K562 (cell line): ENCODE measurements around the gene VWA7. TPM values are rescaled to one million over a fixed set of nuclear protein-coding genes. Genes with fewer than 3 reads are reported as not detected.

Experiments used
- ARHGAP35 ChIP-seq: fragments of 450-650 bp; IDR thresholded peaks from 2 replicates; pipeline ENCODE4 v1.6.1; 2018; ENCODE audit not compliant: partially characterized antibody
- ARNT ChIP-seq, 2 experiments: fragments of 450-650 bp; IDR thresholded peaks; 2 replicates each; pipeline ENCODE4 v1.6.1; 2016; ENCODE audit warnings: mild to moderate bottlenecking in 1 of 2
- BCL6 ChIP-seq: fragments of 250-450 bp; sonication (Bioruptor Pico); IDR thresholded peaks from 2 replicates; pipeline ENCODE4 v1.4.0; 2020
- CREM ChIP-seq: IDR thresholded peaks from 2 replicates; pipeline ENCODE4 v1.6.1; 2014; ENCODE audit warnings: antibody characterized with exemption, low read depth
- NELFE ChIP-seq: IDR thresholded peaks from 2 replicates; pipeline ENCODE4 v1.6.1; 2011; ENCODE audit warnings: mild to moderate bottlenecking; ENCODE audit not compliant: insufficient read depth, insufficient read length
- PRDM10 ChIP-seq: fragments of 450-650 bp; IDR thresholded peaks from 2 replicates; pipeline ENCODE4 v1.6.1; 2018; ENCODE audit not compliant: partially characterized antibody
- PURB ChIP-seq: sonication (generic); formaldehyde crosslinking; IDR thresholded peaks from 2 replicates; pipeline ENCODE4 v1.9.0; 2021; ENCODE audit warnings: low read depth, mild to moderate bottlenecking, missing genetic modification reagents
- SIX5 ChIP-seq, 2 experiments: IDR thresholded peaks; 2 replicates each; pipeline ENCODE4 v1.6.1; 2011; ENCODE audit warnings: low read length in 2 of 2, borderline replicate concordance in 1 of 2, low read depth in 1 of 2, mild to moderate bottlenecking in 1 of 2, moderate library complexity in 1 of 2; ENCODE audit not compliant: insufficient read depth in 1 of 2
- THAP7 ChIP-seq: fragments of 250-450 bp; sonication (Bioruptor Pico); IDR thresholded peaks from 2 replicates; pipeline ENCODE4 v1.5.0; 2021
- ZKSCAN1 ChIP-seq: fragments of 150-350 bp; IDR thresholded peaks from 2 replicates; pipeline ENCODE4 v1.6.1; 2016; ENCODE audit warnings: low read depth, low read length
- ZNF134 ChIP-seq: fragments of 250-450 bp; sonication (Bioruptor Pico); conservative IDR thresholded peaks from 2 replicates; pipeline ENCODE4 v1.4.0; 2020
- ZNF644 ChIP-seq: fragments of 200-800 bp; sonication (Bioruptor generic); IDR thresholded peaks from 2 replicates; pipeline ENCODE4 v1.6.1; 2016; ENCODE audit warnings: low read depth, missing genetic modification characterization, missing compliant biosample characterization
- polyA plus RNA-seq, 8 experiments: library from polyadenylated mRNA; depleted of rRNA in 4 of 8; stranded (reverse) in 5 of 8; unstranded in 3 of 8; fragments of >200 nt; fragmentation: Nextera tagmentation in 2 of 8; fragmentation: Illumina TruSeq in 1 of 8; extraction: Ambion mirVana in 2 of 8; extraction: Trizol in 1 of 8; gene quantifications; 2 replicates each; pipeline versions ENCODE4 v1.2.1 to v1.2.3, GENCODE V29; 2011 to 2014; ENCODE audit warnings: inconsistent platforms in 1 of 8, missing spikeins in 1 of 8
- total RNA-seq, 7 experiments: library from RNA; depleted of rRNA in 6 of 7; stranded (reverse); fragments of >200 nt in 6 of 7; fragmentation: Illumina TruSeq in 2 of 7; extraction: Trizol in 2 of 7; gene quantifications; 2 replicates each; pipeline versions ENCODE4 v1.2.1 to v1.2.3, GENCODE V29; 2011 to 2021; ENCODE audit warnings: low replicate concordance in 1 of 7
- TF ChIP-seq, protein P1 (sequence below), 2 experiments: fragments of 450-650 bp in 1 of 2; sonication (generic) in 1 of 2; formaldehyde crosslinking in 1 of 2; IDR thresholded peaks; 2 replicates each; pipeline versions ENCODE4 v1.7.1 to v1.9.0; 2016 to 2022; ENCODE audit warnings: inconsistent platforms in 1 of 2, mild to moderate bottlenecking in 1 of 2, missing genetic modification reagents in 1 of 2

VWA7 gene
- total and polyA plus RNA-seq, 9 of the 15 experiments (the other 6 are each of a cell fraction or from before 2014, with no cell fraction given), result 0.18 to 2.9 (median 0.95) TPM

- peak; percentile 74 for TF ChIP-seq PRDM10
- no peak for TF ChIP-seq ZNF644
- no peak for TF ChIP-seq PURB (CRISPR knock-in tag)
- TF ChIP-seq ZNF134 (CRISPR knock-in tag), result 0 out of 2 replicates have a peak, but pooled peaks have one; percentile 8
- 0 out of 2 replicates have a peak, but pooled peaks have one; percentile 71 for TF ChIP-seq THAP7
- peak; percentile 53 for TF ChIP-seq ZKSCAN1
- no peak for TF ChIP-seq BCL6 (CRISPR knock-in tag)
- no peak for TF ChIP-seq ARHGAP35
- TF ChIP-seq, protein P1, sequence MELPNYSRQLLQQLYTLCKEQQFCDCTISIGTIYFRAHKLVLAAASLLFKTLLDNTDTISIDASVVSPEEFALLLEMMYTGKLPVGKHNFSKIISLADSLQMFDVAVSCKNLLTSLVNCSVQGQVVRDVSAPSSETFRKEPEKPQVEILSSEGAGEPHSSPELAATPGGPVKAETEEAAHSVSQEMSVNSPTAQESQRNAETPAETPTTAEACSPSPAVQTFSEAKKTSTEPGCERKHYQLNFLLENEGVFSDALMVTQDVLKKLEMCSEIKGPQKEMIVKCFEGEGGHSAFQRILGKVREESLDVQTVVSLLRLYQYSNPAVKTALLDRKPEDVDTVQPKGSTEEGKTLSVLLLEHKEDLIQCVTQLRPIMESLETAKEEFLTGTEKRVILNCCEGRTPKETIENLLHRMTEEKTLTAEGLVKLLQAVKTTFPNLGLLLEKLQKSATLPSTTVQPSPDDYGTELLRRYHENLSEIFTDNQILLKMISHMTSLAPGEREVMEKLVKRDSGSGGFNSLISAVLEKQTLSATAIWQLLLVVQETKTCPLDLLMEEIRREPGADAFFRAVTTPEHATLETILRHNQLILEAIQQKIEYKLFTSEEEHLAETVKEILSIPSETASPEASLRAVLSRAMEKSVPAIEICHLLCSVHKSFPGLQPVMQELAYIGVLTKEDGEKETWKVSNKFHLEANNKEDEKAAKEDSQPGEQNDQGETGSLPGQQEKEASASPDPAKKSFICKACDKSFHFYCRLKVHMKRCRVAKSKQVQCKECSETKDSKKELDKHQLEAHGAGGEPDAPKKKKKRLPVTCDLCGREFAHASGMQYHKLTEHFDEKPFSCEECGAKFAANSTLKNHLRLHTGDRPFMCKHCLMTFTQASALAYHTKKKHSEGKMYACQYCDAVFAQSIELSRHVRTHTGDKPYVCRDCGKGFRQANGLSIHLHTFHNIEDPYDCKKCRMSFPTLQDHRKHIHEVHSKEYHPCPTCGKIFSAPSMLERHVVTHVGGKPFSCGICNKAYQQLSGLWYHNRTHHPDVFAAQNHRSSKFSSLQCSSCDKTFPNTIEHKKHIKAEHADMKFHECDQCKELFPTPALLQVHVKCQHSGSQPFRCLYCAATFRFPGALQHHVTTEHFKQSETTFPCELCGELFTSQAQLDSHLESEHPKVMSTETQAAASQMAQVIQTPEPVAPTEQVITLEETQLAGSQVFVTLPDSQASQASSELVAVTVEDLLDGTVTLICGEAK (IDR thresholded peaks at IDR 0.05), result peak; percentile 73
- TF ChIP-seq, protein P1 (CRISPR knock-in tag; IDR thresholded peaks at IDR 0.05), result no peak
- TF ChIP-seq NELFE, result no peak
- TF ChIP-seq ARNT (IDR thresholded peaks at IDR 0.05), result peak in 1 of 2 experiments; percentile 39; a peak in 2 of 4 replicates
- peak; percentile 99 for TF ChIP-seq CREM
- no peak; a peak in 1 of 4 replicates for TF ChIP-seq SIX5 (IDR thresholded peaks at IDR 0.05; ENCODE audit: borderline replicate concordance in 1 of 2, insufficient read depth in 1 of 2, low read depth in 1 of 2, low read length in 2 of 2)
Observed at GRCh38 chr6:31806470-31807272, 29.5 kb upstream of the VWA7 start, which contains the start of gene LSM2 (continued).
